Caki2 (cell line): ENCODE data around the gene CTXN1. TPM values are rescaled to one million over a fixed set of nuclear protein-coding genes. Genes with fewer than 3 reads are reported as not detected.
A peak's percentile ranks its signal among the peaks of the same experiment; 100 is the strongest.

Experiments
- DNase-seq: peaks from one replicate; pipeline ENCODE4 v3.0.0-alpha.2; 2015; ENCODE audit warnings: low read depth
- in situ Hi-C: cut with HindIII; loops from 2 replicates; pipeline ENCODE4 v1.10.0; 2016; ENCODE audit warnings: low sequenced_read_pairs, low pct_unique_long_range_greater_than_20kb, mixed read lengths
- total RNA-seq: library from RNA; depleted of rRNA; stranded (reverse); fragments of >200 nt; shearing (Covaris generic); gene quantifications from 2 replicates; pipeline ENCODE4 v1.2.3, GENCODE V29; 2014; ENCODE audit warnings: low replicate concordance

Gene CTXN1
- total RNA-seq, 1 experiment from 2014 or later: 11.1 TPM

GRCh38 chr19:7928741-7929701, 3.1 kb upstream of the CTXN1 start:
- in situ Hi-C loops: no loop called here
- DNase-seq: peak; percentile 63

- in situ Hi-C loops: no loop called here
- no peak for DNase-seq
Measured at GRCh38 chr19:7928334-7928706, 2.4 kb upstream of the CTXN1 start.

- no peak for DNase-seq
- in situ Hi-C loops: no loop called here
Measured at GRCh38 chr19:7927605-7928333, 1.8 kb upstream of the CTXN1 start.

- no peak for DNase-seq
- in situ Hi-C loops: no loop called here
Measured at GRCh38 chr19:7926727-7927604, 1.0 kb upstream of the CTXN1 start.

DNA sequence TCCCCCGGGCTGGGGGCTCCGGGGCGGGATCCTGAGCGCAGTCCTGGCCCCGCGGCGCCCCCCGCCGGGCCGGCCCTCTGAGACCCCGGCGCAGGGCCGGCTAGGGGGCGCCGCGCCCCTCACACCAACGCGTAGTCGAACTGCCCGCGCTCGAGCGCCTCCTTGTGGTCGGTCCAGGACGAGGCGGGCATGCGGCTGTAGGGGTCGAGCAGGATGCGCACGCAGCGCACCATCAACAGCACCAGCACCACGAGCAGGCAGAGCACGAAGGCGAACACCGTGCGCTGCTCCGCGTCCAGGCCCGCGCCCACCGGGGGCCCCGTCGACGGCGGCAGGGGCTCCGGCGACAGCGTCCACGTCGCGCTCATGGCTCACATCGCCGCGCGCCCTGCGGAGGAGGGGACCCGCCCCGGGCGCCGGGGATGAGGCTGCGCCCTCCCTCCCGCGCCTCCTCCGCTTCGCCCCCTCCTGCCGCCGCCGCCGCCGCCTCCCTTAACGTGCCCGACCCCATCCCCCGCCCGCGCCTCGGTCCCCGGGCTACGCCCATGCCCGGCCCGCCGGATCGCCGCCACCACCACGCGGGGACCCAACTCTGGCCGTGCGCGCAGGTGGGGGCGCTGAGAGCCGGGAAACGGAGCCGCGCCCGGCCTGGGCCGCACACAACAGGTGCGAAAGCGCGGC, 624 bp downstream of the CTXN1 start:
- DNase-seq: peak; percentile 59

DNA sequence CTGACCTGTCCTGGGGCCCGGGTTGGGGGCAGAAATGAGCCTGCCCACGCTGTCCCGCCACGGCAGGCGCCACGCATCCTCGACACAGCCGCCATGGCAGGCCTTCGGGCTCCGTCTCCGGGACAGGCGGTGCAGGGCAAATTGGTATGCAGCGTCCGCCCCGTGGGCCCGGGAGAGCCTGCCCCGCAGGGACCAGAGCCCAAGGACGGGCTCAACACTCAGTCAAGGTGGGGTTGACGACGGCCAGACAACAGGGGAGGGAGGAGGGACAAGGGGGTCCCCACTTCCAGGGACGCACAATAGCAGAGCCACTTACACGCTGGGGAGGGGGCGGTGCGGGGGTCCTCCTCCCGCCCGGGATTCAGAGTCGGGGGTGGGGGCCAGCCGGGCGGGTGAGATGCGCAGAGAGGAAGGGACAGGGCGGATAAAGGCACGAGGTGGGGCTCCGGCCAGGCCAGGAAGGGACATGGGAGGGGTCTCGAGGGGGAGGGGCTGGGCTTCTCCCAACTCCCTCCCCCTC, 1.2 kb downstream of the CTXN1 start:
- DNase-seq: no peak
- in situ Hi-C loops: no loop called here

More for the DNA sequence above, 624 bp downstream of the CTXN1 start:
- in situ Hi-C loops: no loop called here

DNA sequence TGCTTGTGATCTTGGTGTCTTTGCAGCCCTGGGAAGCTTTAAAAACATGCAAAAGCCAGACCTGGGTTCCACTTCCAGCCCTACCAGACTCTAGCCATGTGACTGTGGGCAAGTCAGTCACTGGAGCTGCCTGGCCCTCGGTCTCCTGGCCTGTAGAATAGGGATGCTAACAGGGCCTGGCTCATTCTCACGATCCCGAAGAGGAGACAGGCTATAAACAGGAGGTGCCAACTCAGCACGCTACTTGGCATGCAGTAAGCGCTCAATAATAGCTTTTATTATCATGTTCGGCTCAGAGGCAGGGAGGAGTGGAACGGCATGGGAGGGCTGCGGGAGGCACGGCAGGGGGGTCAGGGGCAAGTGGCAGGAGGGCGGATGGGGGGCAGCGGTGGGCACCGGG, 1.7 kb downstream of the CTXN1 start:
- no peak for DNase-seq
- in situ Hi-C loops: no loop called here

DNA sequence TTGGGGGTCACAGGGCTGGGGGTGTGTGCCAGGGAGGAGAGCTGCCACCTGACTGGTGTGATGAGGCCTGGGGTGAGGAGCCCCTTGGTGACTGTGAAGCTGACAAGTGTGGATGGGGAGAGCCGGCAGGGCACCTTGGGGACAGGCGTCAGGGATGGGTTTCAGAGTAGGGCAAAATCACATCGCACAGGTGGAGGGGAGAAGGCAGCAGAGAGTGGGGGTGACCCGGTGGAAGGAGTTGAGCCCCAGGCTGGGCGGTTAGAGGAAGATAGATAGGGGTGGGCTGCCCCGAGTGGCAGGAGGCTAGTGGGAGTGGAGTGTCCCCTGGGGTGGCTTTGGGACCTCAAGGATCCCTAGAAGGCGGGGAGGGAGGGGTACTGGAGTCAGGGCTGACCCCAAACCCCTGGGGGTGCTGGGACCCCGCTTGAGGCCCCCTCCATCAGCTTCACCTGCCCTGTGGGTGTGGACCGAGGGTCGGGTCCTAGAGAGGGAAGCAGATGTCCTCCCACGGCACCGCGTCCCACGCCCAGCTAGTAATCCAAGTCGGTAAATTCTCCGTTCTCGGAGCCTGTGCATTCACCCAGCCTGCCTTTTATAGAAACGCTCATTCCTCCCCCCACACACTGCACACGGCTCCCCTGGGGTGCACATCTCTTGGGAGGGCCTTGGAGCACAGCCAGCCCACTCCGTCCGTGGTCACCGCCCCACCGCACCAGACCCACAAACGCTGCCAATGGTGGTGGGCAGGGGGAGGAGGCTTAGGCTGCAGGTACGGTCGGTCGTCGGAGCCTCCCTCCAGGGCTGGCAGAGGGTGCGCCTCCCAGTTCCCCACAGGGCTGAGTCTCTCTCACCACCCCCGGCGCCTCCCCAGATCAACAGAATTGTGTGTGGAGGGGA, 2.4 kb downstream of the CTXN1 start:
- no peak for DNase-seq
- in situ Hi-C loops: no loop called here

GRCh38 chr19:7922836-7923195, 3.1 kb downstream of the CTXN1 start:
- in situ Hi-C loops: no loop called here
- no peak for DNase-seq

DNA sequence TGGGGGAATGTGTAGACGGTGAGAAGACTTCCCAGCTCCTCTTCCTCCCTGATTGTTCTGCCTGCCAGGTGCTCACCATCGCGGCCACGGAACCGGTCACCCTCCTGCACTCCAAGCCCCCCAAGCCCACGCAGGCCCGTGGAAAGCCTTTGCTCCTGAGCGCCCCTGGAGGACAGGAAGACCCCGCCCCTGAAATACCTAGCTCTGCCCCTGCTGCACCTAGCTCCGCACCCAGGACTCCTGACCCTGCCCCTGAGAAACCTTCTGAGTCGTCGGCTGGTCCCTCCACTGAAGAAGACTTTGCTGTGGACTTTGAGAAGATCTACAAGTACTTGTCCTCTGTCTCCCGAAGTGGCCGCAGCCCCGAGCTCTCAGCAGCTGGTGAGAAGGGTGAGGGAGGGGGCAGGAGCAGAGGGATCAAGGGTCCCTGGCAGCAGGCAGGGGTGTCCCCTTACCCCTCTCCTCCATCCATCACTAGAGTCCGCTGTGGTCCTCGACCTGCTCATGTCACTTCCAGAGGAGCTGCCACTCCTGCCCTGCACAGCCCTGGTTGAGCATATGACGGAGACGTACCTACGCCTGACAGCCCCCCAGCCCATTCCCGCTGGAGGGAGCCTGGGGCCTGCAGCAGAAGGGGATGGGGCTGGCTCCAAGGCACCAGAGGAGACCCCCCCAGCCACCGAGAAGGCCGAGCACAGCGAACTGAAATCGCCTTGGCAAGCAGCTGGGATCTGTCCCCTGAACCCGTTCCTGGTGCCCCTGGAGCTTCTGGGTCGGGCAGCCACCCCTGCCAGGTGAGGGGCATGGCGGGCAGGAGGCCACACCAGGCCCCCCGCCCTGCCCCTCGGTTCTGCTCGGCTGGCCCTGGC, 3.7 kb downstream of the CTXN1 start:
- in situ Hi-C loops: no loop called here

GRCh38 chr19:7921302-7921966, 4.5 kb downstream of the CTXN1 start:
- in situ Hi-C loops: no loop called here
- no peak for DNase-seq

More for the DNA sequence above, 3.7 kb downstream of the CTXN1 start:
- no peak for DNase-seq

- in situ Hi-C loops: no loop called here
- DNase-seq: peak; percentile 62
Measured at GRCh38 chr19:7920519-7921301, 5.2 kb downstream of the CTXN1 start.

GRCh38 chr19:7919610-7920518, 6.1 kb downstream of the CTXN1 start, which contains the start of gene SNAPC2:
TSS of gene SNAPC2 (plus strand) at chr19:7920338. CDS start at chr19:7920367, 29 bp downstream.
- DNase-seq: peak; percentile 89

More at GRCh38 chr19:7919610-7920518, 6.1 kb downstream of the CTXN1 start, which contains the start of gene SNAPC2:
- in situ Hi-C loops: no loop called here
